Adrenal gland (tissue), 5 donors: Measurements from ENCODE around the gene SLC15A1.

Experiments
- POLR2A ChIP-seq, 2 donors: fragments of 450-650 bp; IDR thresholded peaks; one replicate each; pipeline ENCODE4 v1.6.1; 2017; ENCODE audit warnings: antibody characterized with exemption in 2 of 2, mild to moderate bottlenecking in 2 of 2, moderate library complexity in 1 of 2
- TF ChIP-seq, protein P1 (sequence below), 6 experiments: fragments of 450-650 bp in 4 of 6; fragments of 200-600 bp in 2 of 6; sonication (generic) in 1 of 6; IDR thresholded peaks; 1 replicate in 5 of 6; 2 replicates in 1 of 6; pipeline versions ENCODE4 v1.5.1 to v1.8.0; 2016 to 2021; ENCODE audit warnings: antibody characterized with exemption in 6 of 6, mild to moderate bottlenecking in 2 of 6, moderate library complexity in 1 of 6
- donor health status: DM: no; HTN: no; CAD: no.

DNA sequence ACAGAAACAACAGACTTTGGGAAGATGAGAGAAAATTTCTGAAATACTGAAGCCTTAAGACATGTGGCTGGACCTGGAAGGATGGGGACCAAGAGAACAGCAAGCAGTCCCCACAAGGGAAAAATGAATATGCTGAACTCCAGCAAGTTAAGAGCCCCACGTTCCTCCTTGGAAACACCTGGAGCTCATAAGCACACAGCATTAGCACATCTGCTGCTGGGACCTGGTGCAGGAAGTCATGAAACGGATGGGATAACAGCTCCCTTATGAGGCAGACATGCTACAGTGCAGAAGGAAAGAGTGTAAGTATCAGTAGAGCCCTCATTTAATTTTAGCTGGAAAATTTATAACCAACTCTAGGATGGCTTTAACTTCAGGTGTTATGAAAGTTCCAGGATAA is 67.3 kb downstream of the SLC15A1 start:
- TF ChIP-seq, protein P1, sequence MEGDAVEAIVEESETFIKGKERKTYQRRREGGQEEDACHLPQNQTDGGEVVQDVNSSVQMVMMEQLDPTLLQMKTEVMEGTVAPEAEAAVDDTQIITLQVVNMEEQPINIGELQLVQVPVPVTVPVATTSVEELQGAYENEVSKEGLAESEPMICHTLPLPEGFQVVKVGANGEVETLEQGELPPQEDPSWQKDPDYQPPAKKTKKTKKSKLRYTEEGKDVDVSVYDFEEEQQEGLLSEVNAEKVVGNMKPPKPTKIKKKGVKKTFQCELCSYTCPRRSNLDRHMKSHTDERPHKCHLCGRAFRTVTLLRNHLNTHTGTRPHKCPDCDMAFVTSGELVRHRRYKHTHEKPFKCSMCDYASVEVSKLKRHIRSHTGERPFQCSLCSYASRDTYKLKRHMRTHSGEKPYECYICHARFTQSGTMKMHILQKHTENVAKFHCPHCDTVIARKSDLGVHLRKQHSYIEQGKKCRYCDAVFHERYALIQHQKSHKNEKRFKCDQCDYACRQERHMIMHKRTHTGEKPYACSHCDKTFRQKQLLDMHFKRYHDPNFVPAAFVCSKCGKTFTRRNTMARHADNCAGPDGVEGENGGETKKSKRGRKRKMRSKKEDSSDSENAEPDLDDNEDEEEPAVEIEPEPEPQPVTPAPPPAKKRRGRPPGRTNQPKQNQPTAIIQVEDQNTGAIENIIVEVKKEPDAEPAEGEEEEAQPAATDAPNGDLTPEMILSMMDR (IDR thresholded peaks at IDR 0.05), result no peak
- no peak for TF ChIP-seq POLR2A (IDR thresholded peaks at IDR 0.05)
